Activated CD4-positive, CD25-positive, alpha-beta regulatory T cell treated with anti-CD3 and anti-CD28 coated beads, Interleukin-2, amount 50 U/mL, for 24 hours (primary cell): ENCODE results near the gene PEMT.
"Not testable (repeated sequence)": the region's sequence is repeated elsewhere in the genome, so short reads cannot be mapped to it uniquely, and the experiment has no call there.

Experiments used
- ATAC-seq, 2 donors: fragments of 150-1000 bp; cut with Tn5 transposase; one replicate each; pipeline ENCODE4 v1.10.0; 2021; ENCODE audit warnings: mild to moderate bottlenecking in 1 of 2, moderate library complexity in 1 of 2

The PEMT gene

GRCh38 chr17:17476865-17477467, 114.5 kb downstream of the PEMT start, which contains the start of gene MED9:
TSS of gene MED9 (plus strand) at chr17:17477000. CDS start at chr17:17477042, 42 bp downstream.
- ATAC-seq: peak; percentile 92 to 95

- no peak for ATAC-seq
Measured at GRCh38 chr17:17474341-17474740, 117.2 kb downstream of the PEMT start.

- no peak for ATAC-seq
Measured at GRCh38 chr17:17472333-17472920, 119.1 kb downstream of the PEMT start.

DNA sequence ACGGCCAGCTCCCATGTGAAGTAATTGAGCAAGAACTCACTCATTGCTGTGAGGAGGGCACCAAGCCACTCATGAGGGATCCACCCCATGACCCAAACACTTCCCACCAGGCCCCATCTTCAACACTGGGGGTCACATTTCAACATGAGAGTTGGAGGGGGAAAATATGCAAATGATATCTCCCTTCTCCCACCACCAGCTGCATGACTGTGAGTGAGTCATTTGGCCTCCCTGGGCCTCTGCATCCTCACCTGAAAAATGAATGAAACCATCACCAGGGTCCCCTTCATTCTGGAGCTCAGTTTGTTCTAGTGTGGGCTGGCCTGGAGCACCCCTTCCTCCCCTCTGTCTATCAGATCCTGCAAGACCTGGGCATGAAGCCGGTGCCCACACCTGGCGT, 121.5 kb downstream of the PEMT start:
- no peak for ATAC-seq

- no peak for ATAC-seq
Measured at GRCh38 chr17:17469358-17469757, 122.2 kb downstream of the PEMT start.

DNA sequence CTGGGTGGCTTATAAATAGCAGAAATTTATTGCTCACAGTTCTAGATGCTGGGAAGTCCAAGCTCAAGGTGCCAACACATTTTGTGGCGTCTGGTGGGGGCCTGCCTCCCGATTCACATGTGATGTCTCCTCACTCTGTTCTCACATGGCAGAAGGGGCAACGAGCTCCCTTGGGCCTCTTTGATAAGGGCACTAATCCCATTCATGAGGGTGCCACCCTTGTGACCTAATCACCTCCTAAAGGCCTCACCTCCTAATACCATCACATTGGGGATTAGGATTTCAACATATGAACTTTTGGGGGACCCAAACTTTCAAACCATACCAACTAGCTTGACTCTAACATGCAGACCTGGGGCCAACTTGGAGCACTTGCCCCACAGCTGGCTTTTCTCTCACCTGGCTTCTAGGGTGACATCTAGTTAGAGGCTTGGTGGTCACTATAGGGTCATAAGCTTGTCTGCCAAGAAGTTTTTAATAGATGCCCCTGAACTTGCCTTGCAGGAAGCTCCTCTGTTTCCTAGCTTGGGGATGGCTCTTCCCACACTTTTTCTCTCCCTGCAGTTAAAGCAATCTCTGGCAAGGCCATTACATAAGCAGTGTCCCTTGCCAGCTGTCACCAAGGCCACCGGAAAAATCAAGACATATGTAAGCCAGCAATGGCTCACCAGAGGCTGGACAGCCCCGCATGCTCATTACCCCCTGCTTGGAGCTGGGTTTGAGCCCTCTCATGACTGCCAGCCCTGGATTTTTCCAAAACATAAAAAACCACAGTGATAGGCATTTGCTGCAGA, 123.1 kb downstream of the PEMT start:
- ATAC-seq: no peak

DNA sequence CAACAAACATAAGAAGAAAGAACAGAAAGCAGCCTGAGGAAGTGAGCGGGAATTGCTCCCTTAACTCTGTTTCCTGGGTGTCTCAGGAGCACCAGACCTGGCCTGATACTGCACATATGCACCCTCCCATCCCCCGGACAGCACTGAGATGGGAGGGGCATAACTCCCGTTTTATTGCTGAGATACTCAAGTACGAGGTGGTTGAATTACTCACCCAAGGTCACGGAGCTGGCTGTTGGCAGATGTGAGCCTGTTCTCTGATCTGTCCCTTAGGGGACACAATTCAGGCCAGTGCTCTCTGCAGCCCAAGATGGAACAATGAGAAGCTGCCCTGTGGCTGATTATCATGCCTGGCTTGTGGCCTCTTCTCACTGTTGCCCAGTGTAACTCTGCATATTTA, 123.8 kb downstream of the PEMT start:
- ATAC-seq: no peak

DNA sequence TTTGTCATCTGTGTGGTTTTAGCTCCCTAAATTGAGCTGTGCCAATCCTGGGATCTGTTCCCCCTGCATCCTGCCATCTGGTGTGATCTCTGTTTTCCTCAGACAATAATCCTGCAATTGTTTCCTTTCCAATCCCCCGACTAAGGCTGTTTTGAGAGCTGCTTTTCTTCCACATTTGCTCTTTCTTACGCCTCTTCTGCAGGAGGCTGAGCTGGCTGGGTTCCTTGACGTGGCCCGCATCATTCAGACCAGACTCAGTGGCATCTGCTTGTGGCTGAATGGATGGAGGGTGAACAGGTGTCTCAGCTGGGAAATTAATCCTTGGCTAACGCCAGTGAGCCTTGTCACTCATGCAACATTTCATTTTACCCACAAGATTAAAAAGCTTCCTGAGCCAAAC, 124.5 kb downstream of the PEMT start:
- no peak for ATAC-seq

DNA sequence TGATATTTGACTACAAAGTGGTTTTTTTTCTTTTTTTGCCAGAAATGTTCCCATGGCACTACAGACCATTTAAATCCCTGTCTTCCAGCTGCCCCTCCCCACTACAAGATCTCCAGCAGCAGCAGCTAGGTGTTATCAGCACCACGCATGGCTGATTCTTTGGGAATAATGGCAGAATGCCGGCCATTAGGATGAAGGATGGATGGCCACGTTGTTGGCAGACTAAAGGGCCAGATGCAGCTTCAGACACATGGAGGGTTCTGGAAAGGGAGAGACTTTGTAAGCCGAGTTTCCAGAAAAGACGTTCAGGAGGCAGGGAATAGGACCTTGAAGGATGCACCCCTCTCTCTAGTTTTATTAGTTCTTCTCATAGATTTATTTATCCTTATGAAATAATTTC, 125.0 kb downstream of the PEMT start:
- ATAC-seq: no peak

GRCh38 chr17:17465878-17466277, 125.6 kb downstream of the PEMT start:
- ATAC-seq: not testable (repeated sequence)

- no peak for ATAC-seq
Measured at GRCh38 chr17:17463821-17464220, 127.7 kb downstream of the PEMT start.

DNA sequence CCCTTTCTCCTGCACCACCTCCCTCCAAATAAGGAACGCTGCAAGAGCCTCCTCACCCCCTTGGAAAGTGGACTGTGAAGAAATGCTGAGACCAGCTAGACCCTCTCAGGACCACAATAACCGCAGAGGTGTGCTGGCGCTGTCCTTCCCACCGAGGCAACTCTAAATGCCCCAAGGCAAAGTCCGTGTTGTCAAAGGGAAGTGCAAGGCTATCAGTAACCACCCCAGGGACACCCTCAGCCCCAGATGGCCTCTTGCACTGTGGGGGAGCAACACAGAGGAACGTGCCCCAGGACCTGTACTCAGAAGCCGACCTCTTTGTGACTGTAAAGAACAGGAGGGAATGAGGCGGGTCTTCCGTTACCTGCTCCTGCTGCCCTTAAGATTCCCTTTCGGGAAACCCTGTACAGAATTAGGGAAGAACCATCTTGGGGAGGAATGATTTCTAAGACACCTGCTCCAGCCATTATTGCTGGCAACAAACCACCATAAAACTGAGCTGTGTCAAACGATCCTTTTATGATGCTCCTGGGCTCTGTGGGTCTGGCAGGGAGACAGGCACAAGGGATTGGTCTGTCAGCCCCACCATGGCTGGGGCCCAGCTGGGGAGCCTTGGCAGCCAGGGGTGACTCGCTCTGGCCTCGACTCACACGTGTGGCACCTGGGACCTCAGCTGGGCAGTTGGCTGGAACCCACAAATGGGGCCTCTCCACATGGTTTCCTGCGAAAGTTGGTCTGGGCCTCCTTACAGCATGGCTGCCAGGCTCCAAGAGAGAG, 129.3 kb downstream of the PEMT start:
- ATAC-seq: no peak

- ATAC-seq: no peak
Measured at GRCh38 chr17:17460038-17460437, 131.5 kb downstream of the PEMT start.

GRCh38 chr17:17457680-17458079, 133.8 kb downstream of the PEMT start:
- ATAC-seq: no peak

DNA sequence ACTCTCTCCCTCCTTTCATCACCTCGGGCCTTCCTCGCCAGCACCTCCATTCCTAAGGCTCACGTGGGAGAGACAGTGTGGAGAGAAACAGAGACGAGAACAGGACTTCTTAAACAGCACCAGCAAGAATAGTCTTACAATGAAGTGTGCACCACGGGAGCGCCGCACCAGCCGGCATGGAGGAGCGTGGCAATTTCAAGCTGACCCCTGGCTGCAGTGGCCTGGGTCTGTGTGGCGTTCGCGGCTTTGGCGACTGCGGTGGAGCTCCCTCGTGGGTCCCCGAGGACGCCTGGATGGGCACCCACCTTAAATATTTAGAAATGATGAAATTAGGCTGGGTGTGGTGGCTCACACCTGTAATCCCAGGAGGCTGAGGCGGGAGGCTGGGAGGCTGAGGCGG, 135.3 kb downstream of the PEMT start:
- ATAC-seq: no peak
